Activated CD4-positive, alpha-beta T cell treated with anti-CD3 and anti-CD28 coated beads, Interleukin-2, amount 50 U/mL, for 4 hours (primary cell): ENCODE measurements around the gene TENM3.

Experiments used
- DNase-seq, 2 experiments: peaks; one replicate each; pipeline ENCODE4 v3.0.0-alpha.2; 2020

The TENM3 gene

DNA sequence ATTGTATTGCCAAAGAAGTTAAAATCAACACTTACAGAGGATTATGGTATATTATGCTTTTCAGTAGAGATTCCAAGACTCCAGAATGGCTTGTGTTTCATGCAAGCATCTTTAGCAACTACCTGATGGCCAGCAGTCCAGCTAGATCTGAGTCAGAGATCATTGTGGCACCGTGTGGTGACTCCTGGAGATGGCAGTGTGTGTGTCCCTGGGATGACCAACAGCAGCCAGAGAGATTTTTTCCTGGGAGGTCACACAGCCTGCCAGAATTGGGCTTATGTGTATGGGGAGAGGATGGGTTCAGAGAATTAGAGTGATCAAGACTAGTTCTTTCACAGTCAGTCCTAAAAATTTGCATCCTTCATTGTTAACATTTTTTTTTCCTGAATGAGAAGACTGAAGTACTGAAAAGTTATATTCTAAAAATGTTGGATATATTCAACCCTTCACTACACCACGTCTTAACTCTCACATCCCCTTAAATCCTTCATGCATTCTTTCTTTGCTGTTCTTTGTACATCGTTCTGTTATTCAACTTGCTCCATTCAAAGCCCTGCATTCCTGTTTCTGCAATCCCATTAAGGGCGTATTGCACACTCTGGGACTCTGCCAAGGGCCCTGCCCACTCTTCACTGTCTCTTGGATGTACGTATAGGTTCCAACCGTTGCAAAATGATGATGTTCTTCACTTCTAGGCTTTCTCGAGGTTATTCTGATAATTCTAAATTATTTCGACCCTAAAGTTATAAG is 12.4 kb downstream of the TENM3 start:
- DNase-seq = no peak

DNA sequence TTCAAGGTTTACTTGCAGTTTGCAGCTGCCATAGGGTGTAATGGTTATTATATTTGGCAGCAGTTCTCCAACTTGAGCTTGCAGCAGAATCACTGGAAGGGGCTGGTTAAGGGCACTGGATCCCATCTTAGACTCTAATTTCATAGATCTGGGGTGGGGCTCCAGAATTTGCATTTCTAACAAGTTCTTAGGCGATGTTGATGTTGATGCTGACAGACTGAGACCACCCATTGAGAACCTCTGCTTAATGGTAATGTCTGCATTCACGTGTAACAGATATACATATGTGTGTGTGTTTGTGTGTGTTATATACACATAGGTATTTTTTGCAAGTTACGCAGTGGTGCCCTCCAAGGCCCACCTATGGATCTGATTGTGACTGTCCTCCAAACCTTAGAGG is 13.8 kb downstream of the TENM3 start:
- no peak for DNase-seq

DNA sequence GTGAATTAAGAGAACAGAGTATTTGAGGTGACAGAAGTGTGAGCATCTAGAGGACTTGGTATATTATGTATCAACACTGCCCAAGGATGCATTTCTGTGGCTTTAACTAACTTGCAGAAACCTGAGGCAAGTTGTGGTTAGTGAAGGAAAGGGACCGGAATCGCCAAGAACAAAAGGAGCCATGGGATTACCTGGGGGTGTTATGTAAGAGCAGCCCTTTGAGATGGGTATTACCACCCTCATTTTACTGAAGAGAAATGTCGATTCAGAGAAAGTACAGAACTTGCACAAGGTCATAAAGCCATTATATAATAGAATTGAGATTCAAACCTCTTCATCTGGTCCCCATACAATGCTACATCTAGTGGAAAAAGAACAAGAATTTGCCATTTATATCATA is 14.3 kb downstream of the TENM3 start:
- DNase-seq = no peak

DNA sequence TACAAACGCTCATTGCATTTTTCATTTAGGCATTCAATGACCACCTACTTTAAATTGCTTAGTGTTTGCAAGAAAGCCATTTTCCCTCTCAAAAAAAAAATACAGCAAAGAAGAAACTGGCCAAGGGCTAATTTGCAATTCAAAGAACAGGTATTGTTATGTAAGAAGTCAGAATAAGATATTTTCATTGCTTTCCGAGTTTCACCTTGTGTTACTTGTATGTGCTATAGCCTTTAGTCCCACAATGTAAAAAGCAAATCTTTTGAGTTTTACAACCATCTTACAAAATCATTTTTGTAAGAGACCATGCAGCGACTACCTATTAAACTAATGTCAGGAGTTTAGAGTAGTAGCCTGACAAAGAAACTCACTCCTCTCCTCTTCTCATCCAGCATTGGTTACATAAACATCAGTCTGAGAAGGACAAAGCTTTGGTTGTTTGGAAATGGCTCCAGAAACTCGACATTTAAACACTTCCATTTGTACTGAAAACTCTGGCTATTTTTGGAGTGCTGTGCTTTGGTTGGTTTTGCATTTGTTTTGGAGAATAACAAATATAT is 15.3 kb downstream of the TENM3 start:
- no peak for DNase-seq

DNA sequence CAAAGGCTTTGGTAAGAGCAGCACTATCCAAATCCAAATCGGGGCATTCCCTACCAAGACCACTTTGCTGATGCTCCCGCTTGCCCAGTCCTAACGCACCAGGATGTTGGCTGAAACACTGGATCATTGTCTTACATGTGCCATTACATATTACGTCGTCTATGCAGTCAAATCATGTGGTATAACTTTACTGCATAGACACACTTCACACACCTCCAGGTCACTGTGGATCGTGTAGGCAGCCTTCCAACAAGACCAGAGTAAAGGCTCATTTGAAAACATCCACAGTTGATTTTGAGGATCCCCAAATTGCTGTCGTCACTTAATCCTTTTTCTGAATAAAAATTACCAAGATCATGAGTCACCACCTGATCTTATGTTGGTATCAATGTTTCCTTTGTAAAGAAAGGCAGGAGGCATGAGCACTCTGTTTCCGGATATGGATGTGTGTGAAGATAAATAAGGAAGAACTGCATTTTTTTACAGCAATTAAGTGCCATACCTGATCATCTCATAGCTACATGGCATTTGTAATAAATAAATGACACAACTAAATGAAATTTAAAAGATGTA is 18.5 kb downstream of the TENM3 start:
- no peak for DNase-seq

DNA sequence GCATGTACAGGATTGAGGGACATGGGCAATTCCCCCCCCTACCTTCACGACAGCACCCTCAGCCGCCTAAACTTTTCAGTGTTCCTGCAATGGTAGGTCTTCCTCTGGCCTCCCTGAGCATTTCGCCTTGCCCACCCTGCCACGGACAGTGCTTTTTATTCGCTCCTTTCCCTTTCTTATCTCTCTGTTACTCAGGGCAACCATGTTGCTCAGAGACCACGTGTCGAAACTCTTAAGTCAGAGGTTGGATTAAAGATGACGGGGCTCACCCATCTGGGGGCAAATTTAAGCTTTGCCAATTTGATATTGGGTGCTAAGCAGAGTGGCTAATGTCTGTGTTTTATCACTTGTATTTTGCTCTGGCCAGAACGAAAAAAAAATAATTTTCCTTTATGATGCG is 20.4 kb downstream of the TENM3 start:
- no peak for DNase-seq

DNA sequence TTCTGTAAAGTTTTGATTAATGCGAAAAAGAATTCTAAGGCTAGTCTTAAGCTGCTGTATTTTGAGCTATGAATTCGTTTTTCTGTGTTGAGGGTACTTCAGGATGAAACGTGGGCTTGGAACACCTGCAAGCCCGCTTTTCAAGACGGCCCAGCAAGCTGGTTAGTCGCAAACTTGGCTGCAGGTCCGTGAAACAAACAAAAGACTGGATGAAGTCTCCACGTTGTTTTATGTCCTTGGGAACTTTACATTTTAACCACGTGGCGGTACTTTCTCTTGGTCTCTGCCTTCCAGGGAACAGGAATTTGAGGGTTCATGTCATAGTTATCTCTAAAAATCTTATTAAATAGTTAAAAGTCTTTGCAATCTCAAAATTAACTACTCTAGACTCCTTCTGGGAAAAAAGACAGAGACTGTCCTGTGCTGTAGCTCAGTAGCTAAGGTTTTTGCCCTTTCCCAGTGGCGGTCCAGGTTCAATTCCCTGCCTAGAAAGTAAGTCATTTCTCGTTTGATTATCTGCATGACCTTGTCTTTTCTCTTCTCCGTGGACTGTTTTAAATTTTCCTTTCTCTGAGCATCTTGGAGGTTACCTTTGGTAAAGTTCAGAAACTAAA is 21.0 kb downstream of the TENM3 start:
- no peak for DNase-seq

DNA sequence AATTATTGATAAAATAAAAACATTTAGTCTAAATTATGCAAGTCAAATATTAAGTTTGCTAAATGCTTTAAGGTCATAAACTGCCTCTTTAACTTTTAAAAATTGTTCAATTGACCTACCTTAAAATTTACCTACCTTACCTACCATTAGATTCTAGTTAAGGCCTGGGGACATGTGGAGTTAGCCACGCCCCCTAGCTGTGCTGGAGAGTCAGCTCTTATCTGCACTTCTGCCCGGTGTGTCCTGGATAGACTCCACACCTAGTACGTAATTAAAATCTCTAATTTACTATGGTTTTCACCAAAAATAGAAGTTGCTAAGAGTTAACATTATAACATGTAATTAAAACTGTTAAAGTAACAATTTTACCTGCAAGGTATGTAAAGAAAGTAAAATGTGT is 22.7 kb downstream of the TENM3 start:
- no peak for DNase-seq

DNA sequence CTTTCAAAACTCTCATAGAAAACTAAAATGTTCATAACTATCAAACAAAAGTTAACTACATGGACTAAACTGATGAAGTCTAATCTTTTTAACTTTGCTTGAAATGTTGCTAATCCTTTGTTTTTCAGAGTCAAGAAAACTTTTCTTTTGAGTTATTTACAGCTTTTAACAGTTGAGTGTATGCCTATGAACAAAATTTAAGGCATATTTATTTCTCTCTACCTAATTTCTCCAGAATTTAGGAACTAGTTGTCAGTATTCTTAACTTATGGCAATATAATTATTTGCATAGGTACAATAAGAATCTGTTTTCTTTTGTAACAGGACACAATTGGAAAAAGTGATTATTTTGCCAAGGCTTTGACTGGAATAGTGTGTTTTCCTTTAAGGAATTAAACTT is 23.8 kb downstream of the TENM3 start:
- DNase-seq = no peak

DNA sequence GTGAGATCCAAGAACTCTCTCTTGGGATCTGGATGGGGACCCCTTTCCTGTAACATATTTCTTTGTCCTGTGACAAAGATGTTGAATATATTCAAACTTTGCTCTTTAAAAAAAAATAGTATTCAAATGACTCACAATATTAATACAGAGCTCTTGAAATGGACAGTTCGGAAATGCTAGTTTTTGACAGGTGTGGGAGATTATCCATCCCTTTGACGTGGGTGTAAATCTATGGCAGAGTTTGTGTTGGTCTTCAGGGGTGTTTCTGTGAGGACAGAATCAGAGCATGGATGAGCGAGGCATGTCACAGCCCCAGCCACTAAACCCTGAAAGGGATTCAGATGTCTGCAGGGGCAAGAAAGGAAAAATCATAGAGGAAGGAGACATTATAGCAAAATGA is 25.8 kb downstream of the TENM3 start:
- no peak for DNase-seq

DNA sequence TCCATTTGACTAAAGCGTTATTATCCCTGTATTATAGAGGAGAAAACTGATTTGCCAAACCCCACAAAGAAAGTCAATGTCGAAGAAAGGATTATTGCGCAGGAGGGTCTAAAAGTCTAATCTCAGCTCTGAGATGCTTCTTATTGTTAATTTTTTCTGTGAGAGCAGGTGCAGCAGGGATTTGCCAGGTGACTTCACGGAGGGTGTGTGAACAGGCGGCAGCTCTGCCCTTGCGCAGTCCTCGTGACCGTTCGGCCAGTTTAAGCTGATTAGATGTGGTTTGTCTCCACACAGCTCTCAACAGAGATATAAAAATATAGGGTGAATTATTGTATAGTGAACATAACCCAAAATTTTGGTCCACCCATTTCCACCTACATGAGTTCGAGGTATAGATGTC is 28.5 kb downstream of the TENM3 start:
- no peak for DNase-seq

DNA sequence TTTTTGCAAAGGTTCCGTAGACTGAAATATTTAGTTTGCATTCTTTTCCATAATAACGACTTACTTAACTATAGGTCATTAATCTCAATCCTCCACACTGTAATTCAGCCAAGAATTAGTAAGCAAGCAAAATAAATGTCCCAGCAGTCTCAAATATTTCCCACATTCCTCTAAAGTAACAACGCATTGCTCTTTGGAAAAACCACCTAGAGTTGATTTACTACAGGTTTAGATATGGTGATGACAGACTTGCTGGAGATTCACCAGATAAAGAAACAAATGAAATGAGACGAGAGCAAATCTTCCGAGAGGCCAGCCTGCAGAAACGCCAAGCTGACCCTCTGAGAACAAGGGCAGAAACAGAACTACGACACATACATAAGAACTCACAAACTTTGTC is 28.9 kb downstream of the TENM3 start:
- no peak for DNase-seq

DNA sequence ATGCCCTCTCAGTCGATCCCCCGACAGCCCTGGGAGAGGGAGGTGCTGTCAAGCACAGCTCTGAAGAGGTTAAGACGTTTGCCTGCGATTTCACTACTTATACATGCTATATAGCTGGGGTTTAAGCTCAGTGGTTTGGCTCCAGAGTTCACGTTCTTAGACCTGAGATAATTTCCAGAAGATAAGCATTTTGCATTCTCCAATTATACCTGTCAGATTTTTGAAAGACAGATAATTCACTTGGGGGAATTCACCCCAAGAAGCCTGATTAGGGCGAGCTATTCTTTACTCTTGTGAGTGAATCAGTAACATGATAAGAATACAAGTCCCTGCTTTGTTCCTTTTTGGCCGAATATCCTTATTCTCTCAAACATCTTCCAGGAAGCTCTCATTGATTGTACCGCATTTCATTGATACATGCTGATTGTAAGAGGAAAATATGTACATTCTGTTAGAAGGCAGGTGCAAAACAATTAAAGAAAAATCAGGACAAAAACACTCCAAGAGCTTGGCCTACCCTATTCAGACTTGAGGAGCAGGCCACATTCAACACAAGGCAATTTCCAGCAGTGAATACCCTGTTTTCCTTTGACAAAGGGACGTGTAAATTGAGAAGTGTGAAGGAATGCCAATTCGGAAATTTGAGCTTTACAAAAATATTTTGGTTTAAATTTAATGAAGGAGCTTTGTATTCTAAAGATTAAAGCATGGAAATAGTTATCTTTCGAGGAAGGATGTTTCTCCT is 30.2 kb downstream of the TENM3 start:
- DNase-seq = no peak

DNA sequence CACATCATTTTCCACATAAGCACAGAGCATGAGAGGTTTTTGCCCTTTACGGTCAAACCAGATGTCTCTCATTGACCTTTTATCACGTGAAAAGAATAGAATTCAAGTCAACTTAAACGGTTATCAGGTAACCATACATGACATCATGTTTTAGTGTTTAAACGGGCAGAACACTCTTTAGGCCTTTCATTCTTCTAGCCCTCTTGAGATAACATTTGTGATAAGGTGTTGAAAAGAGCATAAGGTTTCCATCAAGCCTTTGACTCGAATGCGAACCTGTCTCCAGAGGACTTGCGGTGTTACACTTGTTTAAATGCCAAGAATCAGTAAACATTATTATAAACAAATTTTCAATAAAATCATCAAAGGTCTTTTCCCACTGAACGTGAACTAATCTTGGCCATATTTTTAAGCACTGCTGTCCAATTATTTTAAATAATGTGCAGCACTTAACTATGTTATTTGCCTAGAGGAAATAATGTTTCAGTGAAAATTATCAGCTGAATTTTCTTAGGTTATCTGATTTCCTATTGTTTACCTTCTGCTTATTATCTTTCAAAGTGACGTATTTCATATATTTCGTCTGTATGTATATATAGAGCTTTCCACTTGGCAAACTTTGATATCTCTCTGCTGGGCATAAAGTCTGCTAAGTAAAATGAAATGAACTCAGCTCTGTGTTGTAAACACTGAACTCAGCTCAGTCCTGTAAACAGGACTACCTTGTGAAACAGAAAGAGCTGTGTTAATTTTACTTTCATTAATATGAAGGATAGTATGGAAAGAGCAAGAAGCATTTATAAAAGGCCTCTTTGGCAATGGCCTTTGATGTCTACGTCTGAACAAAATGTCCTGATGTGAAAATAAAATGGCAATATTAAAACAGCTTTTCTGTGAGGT is 33.3 kb downstream of the TENM3 start:
- DNase-seq = no peak

DNA sequence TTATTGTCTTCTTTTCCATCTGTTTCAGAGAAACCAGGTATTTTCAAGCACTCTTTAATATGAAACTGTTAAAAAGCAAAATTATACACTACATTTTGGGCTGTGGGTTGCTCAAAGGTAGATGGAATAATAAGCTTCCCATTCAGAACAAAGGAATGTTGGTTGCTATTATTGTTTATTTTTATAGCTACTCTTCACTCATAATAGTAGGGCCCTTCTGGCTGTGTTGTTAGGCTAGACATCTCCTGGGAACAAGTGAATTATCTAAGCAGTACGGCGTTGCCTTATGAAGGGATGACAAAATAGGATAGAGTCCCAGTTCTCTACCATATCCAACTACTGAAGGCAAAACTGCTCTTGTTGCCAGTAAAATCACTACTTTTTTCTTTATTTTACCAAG is 34.2 kb downstream of the TENM3 start:
- DNase-seq = no peak

DNA sequence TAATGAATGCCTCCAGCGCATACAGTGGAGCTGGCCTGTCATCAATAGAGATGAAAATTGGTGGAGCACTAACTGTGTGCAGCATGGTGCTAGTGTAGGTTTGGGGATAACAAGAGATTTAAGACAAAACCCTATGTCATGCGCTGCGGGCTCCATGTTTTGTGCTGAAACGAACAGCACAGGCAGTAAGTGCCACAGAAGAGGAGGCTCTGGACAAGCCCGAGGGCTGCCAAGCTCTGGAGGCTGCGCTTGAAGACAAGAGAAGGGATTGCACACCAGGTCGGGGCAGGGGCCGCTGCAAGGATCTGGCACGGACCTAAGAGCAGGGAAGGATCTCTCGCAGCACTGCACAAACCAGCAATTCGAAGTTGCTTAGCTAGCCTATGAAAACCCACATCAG is 35.5 kb downstream of the TENM3 start:
- DNase-seq = no peak

DNA sequence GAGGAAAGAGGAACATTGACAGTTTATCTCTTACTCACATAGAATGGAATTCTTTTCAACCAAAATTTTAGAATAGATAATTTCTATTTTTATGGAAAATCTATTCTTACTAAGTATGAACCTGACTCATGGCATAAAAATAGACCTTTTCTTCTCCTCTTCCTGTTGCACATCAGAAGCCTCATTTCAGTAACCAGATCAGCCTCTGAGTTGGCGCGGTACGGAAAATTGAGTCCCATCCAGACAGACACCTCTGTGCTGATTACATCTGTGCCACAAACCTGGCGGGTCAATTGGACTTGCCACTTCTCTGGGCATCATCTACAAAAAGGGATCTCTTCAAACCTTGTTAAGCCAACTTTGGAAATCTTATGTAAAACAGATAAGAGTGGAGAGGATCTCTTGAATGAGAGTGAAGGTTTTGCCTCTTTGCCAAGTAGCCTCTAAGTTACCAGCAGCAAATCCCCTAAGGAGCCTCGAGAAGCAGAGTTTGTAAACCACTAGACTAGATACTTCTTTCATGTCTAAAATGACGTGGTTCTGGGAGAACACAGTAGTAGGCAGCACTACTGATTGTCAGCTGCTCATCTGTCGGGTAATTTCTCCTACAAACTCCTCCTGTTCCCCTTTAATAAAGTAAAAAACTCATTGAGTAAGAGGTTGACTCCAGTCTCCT is 37.4 kb downstream of the TENM3 start:
- no peak for DNase-seq

DNA sequence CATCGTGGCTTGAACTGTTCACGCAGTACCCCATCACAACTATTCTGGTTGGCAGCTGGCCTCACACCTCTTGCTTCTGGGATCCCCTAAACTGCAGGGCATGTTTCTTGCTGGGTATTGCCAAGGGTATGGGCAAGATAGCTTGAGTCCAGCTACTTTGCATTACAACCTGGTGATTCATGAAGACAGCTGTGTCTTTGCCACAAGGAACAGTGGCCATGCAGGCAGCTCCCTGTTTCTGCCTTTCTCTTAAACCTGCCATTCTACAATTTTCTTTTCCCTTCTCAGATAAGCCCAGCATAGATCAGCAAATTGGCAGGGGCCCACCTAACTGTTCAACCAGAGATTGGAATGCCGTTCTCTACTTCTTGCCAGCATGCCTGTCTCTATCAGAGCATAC is 42.8 kb downstream of the TENM3 start:
- DNase-seq = no peak

DNA sequence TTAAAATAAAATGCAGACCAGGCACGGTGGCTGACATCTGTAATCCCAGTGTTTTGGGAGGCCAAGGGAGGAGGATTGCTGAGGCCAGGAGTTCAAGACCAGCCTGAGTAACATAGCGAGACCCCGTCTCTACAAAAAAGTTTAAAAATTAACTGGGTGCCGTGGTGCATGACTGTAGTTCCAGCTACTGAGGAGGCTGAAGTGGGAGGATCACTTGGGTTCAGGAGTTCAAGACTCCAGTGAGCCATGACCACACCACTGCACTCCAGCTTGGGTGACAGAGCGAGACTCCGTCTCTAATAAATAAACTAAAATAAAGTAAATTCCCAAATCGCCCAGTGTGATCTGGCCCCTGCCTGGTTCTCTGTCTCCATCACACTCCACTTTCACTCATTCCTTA is 43.7 kb downstream of the TENM3 start:
- no peak for DNase-seq

DNA sequence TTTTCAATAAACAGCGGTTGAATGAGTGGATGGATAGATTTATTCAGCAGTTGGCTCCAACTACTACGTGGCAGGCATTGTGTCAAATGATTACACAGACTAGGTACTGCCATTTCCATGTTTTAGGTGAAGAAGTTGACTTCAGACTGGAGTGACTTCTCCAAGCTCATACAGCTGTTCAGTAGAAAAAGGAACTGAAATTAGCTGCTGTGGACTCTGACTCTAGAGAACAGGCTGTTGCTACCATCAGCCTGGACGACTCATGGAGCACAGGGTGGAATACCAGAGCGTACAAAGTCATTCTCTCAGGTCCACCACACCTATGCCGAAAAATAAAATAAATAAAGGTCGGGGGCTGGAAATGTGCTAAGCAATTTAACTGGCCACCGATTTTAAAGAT is 45.3 kb downstream of the TENM3 start:
- no peak for DNase-seq

DNA sequence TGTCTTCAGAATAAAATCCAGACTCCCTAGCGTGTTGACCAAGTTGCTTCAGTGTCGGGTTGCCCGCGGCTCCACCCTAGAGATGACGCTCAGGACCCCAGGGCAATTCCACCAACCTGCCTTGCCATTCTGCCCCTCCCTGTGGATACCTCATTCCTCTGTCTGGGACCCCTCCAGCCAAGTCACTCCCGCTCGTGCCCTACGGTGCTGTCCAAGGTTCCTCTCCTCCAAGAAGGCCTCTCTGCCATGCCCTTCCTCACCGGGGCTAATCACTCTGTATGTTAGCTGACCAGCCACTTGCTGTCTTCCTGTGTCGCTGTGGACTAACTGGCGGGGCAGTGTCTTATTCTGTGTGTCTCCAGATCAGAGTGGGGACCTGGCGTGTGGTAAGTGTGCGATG is 46.6 kb downstream of the TENM3 start:
- no peak for DNase-seq

DNA sequence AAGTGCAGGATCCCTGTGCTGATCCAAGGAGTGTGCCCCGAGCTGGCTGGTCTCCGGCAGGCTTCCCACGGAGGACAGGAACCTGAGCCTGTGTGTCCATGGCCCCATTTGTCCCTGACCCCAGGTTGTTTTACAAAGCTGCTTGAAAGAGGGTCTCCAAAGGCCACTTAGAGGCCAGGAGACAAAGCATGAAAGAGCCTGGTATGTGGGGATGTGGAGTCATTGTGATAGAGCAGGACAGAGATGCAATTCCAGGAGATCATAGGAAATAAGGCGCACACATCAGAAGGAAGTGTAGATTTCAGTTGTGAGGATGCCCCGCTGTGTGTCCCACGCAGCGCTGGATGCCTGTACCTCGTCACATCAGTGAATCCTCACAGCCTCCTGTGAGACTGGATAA is 48.0 kb downstream of the TENM3 start:
- DNase-seq = no peak
